GM18519 (cell line): ENCODE measurements around the gene YIF1A.

ENCODE experiments used
- ATAC-seq: cut with Tn5 transposase; IDR thresholded peaks from one replicate; pipeline ENCODE4 v1.9.1; 2021; ENCODE audit warnings: mild to moderate bottlenecking, moderate library complexity; ENCODE audit not compliant: unreplicated experiment, low FRiP score

The YIF1A gene

DNA sequence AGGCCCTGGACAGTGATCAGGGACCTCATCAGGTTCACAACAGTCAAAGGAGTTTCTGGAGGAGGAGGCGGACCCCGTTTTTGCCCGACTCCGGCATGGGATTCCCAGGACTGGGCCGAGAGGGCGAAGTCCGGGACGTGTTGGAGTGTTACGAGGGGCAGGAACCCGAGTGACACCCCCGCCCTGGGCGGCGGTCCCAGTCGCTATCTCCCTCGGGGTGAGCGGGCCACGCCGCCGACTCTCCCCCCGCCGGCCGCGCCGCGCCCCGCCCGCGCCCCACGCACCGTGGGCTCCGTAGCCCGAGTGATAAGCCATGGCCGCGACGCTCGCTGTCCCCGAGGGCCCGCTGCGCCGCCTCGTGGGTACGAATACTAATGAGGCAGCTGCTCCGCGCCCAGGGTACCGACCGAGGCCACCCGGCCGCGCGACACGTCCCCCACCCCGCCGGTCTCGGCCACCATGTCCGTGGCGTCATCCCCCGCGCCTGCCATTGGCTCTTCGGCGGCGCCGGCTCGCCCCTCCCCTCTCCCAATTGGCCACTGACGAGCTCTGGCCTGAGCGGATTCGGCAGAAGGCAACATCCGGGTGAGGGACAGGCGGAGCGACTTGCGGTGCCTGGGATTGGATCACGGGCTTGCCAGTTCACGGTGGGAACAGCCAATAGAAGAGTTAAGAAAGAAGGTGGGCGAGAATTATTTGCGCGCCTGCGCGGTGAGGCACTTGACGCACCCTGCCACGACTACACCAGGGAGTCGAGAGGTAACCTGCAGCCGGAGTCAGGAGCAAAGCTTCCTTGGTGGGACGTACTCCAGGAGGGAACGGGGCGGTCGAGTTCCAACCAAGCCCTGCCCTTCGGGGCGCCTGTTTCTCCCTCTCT, at the start of gene YIF1A:
TSS of gene YIF1A (minus strand) at position 473 of the 877 bp plus-strand sequence. CDS start at position 315, 158 bp downstream.
- peak; percentile 73 for ATAC-seq

GRCh38 chr11:66337103-66337899, 48.4 kb upstream of the YIF1A start:
- no peak for ATAC-seq

DNA sequence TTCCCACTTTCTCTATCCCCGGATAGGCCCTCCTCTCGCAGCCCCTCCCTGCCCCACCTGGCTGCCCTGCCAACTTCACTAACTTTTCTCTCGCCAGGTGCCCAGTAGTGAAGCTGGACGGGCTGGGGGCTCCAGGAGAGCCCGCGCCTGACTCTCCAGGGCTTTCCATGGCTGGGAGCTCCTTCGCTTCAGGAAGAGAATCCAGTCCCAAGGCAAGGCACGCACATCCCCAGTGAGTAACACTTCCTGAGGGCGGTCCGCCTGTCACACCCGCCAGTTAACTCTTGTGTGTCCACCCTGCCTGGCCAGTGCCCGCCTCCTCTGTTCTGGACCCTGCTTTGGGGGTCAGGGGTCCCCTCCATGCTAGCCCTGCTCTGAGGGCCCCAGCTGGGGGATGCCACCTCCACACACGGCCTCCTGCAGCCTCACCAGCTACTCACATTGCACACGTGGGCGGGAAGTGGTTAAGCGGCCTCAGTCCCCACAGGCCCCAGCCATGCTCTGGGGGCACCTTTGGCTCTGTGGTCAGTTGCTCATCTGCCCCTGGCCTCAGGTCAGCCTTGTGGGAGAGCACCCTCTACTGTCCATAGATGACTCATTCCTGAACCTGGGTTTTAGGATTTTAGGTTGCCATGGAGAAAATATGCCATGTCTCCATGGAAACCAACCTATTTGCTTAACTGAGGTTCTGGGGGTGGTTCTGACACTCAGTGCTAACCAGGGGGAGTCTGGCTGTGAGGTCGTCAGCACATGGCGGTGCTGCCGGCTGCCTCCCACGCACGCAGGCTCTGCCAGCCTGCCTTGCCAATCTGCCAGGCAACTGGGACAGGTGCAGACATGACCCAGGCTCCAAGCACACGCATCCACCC, 47.5 kb upstream of the YIF1A start, which contains the start of gene RIN1:
TSS of gene RIN1 (minus strand) at position 201 of the 869 bp plus-strand sequence. CDS start at position 169, 32 bp downstream.
- no peak for ATAC-seq

DNA sequence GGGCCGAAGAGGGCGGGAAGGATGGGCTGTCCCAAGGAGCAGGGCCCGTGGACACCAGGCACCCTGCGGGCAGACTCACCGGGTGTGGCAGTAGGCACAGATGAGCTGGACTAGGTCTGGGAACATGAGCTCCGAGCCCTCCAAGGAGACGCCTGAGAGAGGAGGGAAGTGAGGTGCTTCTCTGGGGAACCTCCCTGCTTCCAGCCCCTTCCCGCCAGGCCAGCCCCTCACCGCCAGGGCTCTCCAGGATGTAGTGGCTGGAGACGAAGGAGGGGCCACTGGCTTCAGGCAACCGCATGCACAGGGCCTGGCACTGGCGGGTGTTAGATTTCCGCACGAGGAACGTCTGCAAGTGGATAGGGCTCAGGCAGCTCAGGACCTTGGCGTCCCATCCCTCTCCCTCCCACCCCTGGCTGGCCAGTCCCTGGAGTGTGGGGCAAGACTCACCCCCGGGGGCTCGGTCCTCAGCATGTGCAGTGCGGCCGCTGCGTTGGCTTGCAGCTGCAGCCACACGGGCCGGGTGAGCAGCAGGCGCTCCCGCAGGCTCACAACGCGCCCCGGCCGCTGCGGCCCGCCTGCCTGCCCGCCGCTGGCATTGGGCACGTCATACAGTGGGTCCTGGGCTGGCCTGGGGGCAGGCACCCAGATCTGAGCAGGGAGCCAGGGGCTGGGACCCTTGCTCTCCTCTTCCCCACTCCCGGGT, 46.7 kb upstream of the YIF1A start:
- no peak for ATAC-seq

DNA sequence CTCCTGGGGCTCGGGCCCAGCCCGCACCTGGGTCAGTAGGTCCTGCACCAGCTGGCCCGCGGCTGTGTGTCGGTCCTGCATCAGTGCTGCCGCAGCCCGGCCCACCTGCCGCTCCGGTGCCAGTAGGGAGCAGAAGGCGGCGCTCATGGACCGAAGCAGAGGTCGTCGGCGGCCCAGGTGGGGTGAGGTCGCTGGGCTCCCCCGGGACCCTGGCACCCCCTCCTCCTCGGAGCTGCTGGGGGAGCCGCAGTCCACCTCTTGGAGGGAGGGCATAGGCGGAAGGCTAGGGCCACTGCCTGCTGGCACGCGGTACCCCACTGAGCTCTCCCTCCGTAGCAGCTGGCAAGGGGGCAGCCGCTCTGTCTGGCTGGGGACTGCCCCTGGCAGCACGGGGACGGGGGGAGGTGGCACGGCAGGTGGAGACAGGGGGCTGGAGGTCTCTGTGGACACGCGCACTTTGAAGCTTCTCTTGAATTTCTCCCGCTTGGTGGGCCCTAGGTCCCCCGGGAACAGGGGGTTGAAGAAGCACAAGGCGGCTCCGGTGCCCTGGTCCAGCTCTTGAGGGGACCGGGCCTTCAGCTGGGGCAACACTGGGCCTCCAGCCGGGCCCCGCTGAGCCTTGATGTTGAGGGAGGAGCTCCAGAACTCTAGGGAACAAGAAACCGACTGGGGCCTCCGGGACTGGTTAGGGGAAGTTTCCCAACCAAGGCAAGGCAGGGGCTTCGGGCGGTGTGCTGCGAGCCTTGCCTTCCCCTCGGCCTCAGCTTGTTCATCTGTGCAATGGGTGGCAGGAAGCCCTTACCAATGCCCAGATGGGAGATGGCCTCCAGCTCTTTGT, 45.9 kb upstream of the YIF1A start:
- ATAC-seq, result no peak

DNA sequence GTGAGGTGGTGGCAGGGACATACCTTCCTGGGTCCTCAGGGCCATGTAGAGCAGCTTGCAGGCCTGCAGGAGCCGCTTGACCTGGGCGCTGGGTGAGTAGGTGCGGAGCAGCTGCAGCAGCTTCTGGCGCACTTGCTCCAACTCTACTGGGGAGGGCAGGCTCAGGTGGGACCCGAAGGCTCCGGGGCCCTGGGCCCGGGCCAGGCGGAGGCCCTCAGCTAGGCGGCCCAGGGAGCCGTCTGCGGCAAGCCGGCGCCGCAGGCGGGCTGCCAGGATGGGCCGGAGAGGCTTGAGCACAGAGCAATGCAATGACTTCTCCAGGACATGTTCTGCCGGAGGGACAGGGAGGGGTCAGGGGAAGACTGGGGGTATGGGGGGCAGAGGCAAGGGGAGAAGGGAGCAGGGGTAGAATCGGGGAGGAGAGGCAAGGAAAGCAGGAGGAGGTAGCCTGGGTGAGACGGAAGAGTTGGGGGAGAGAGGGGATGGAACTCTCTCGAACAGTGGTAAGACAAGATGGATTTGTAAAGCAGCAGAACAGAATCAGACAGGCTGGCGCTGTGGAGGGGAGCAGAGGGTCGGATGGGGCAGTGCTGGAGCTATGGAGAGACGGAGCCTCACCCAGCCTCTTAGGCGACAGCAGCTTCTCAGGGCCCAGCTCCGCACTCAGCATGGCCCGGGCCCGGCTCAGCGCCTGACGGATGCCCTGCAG, 45.1 kb upstream of the YIF1A start:
- no peak for ATAC-seq

- ATAC-seq, result no peak
These were observed 44.4 kb upstream of the YIF1A start for GRCh38 chr11:66333220-66333877.

DNA sequence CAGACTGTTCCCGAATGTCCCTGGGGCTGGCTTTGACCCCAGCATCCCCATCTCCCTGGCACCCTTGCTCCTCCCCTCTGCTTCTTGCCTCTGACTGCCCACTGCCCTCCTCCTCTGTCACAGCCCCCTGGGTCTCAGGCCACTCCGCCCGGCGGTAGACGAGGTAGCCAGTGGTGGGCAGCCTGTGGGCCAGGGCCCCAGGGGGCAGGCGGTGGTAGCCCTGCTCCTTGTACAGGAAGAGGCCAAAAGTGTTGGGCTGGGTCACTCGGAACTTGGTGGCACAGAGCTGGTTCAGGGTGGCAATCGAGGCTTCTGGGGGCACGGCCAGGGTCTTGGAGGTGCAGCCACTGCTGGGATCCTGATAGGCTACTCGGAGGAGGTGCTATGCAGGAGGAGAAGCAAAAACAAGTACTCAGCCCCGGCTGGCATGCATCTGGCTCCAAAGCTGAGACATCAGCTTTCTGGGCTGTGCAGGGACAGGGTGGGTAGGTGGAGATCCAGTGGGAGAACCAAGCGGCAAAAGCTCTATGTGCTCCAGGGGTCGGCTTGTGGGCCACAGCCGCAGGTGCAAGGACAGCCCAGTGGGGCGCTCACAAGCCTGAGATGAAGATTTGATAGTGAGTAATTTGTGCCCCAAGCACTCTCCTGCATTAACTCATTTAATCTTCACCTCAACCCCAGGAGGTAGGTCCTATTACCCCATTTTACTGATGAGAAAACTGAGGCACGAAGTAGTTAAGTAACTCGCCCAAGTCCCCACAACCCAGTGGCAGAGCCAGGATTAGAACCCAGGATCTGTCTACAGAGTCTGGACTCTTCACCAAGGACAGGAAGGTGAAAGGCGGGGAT, 43.7 kb upstream of the YIF1A start:
- no peak for ATAC-seq

DNA sequence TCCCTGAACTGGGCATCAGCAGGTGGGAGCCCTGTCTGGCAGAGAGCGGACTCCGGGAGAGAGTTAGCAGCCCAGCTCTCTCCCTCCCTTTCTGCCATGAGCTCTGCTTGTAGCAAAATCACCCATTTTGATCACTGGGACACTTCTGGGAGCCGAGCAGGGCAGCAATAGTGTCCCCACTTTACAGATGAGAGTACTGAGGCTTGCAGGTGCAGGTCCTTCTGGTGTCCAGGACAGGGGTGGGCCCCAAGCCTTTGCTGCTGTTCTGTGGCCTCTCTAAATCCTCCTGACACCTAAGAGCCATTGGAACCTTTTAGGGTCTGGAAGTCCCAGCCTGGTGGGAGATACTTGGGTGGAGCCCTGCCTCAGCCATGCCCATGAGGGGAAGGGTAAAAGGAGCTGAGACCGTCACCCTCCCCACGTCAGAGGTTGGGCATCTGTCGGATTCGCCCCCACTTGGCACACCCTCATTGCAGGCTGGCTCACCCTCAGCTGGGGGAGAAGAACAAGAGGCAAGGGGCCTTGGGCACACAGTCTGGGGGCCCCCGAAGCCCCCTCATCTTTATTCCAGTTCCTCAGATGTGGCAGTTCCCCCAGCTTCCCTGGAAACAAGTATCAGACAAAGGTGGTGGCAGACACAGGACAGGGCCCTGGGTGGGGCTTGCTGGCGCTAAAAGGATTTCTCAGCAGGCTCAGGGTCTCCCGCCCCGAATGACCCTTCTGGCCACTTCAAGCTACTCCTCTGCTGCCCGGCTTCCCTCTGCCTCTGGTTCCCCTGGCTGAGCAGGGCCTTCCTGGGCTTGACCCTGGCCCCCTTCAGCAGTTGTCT, 42.8 kb upstream of the YIF1A start:
- no peak for ATAC-seq

- ATAC-seq, result no peak
These were observed 42.0 kb upstream of the YIF1A start for GRCh38 chr11:66330931-66331330.

DNA sequence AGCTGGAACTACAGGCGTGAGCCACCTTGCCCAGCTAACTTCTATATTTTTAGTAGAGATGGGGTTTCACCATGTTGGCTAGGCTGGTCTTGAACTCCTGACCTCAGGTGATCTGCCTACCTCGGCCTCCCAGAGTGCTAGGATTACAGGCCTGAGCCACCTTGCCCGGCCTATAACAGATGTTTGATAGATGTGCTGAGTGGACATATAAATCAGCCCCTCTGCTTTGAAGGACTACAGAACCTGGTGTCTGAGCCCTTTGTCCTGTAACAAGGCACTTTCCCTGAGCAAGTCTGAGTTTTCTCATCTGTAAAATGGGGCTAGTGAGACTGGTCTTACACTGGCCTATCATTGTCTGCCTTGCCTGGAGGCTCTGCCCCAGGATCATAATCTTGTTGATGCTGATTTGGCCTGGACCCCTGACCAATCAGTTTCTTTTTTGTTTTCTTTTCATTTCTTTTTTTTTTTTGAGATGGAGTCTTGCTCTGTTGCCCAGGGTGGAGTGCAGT, 40.3 kb upstream of the YIF1A start:
- no peak for ATAC-seq

GRCh38 chr11:66328302-66329144, 39.6 kb upstream of the YIF1A start:
- no peak for ATAC-seq

GRCh38 chr11:66328031-66328301, 39.0 kb upstream of the YIF1A start:
- no peak for ATAC-seq

GRCh38 chr11:66327171-66328030, 38.5 kb upstream of the YIF1A start:
- no peak for ATAC-seq
